Stimulated activated CD8-positive, alpha-beta memory T cell treated with anti-CD3 and anti-CD28 coated beads, Interleukin-15, amount 100 ng/mL, for 1 hour (primary cell): ENCODE results near the gene GREB1.

Experiments
- DNase-seq: peaks from one replicate; pipeline ENCODE4 v3.0.0-alpha.2; 2020; ENCODE audit warnings: low read depth

Gene GREB1

GRCh38 chr2:11578986-11579774 lies 45.3 kb downstream of the GREB1 start:
- no peak for DNase-seq

- DNase-seq: no peak
Observed at GRCh38 chr2:11579867-11580659, 46.2 kb downstream of the GREB1 start.

- no peak for DNase-seq
Observed at GRCh38 chr2:11580697-11581096, 46.9 kb downstream of the GREB1 start.

- DNase-seq: no peak
Observed at GRCh38 chr2:11581124-11581796, 47.4 kb downstream of the GREB1 start.

GRCh38 chr2:11581797-11582611 lies 48.2 kb downstream of the GREB1 start:
- no peak for DNase-seq

GRCh38 chr2:11582612-11582861 lies 48.7 kb downstream of the GREB1 start:
- no peak for DNase-seq

- DNase-seq: peak; percentile 25
Observed at GRCh38 chr2:11582862-11583752, 49.3 kb downstream of the GREB1 start.

GRCh38 chr2:11583840-11584524 lies 50.1 kb downstream of the GREB1 start:
- DNase-seq: peak; percentile 30

GRCh38 chr2:11584525-11585056 lies 50.7 kb downstream of the GREB1 start:
- no peak for DNase-seq

- DNase-seq: no peak
Observed at GRCh38 chr2:11585071-11585470, 51.2 kb downstream of the GREB1 start.

- no peak for DNase-seq
Observed at GRCh38 chr2:11588228-11589110, 54.6 kb downstream of the GREB1 start.

- DNase-seq: no peak
Observed at GRCh38 chr2:11589316-11589940, 55.6 kb downstream of the GREB1 start.

- DNase-seq: no peak
Observed at GRCh38 chr2:11590193-11590592, 56.3 kb downstream of the GREB1 start.

GRCh38 chr2:11591091-11591490 lies 57.2 kb downstream of the GREB1 start:
- DNase-seq: no peak

GRCh38 chr2:11592671-11593574 lies 59.1 kb downstream of the GREB1 start:
- no peak for DNase-seq

- DNase-seq: no peak
Observed at GRCh38 chr2:11596801-11597200, 63.0 kb downstream of the GREB1 start.

GRCh38 chr2:11597538-11598225 lies 63.8 kb downstream of the GREB1 start:
- no peak for DNase-seq
